ENCODE results near the gene GVQW3. TPM values are rescaled to one million over a fixed set of nuclear protein-coding genes. Genes with fewer than 3 reads are reported as not detected.

Gene GVQW3
- total RNA-seq, 2 donors from 2014 or later: 6.6 to 13.5 TPM

- Mint-ChIP-seq H3K36me3 (ENCODE audit: low read depth) (no peaks in the 10 kb centered on the region), H3K4me3 (no peak overlapping the region), H3K9me3 (no peaks in the 10 kb centered on the region), H3K27ac (no peak overlapping the region), H3K27me3 (ENCODE audit: insufficient read depth) (peaks cover 55% of the 10 kb centered on the region), H3K4me1 (peaks cover 15% of the 10 kb centered on the region)
- 92 to 93% methylated on average over 2 of the region's 2 CpGs for WGBS, 2 experiments (ENCODE audit: insufficient coverage in 1 of 2, insufficient read length in 1 of 2)
- no peak for TF ChIP-seq CTCF (conservative IDR thresholded peaks at IDR 0.05)
- peaks cover 3% of the 10 kb centered on the region for H3K4me1 ChIP-seq (ENCODE audit: control insufficient read depth, insufficient read depth, low read length)
- H3K27me3 ChIP-seq (ENCODE audit: control insufficient read depth, insufficient read depth, low read length, poor library complexity, severe bottlenecking): peaks cover 7% of the 10 kb centered on the region
- no peaks in the 10 kb centered on the region for H3K36me3 ChIP-seq (ENCODE audit: control insufficient read depth, insufficient read depth, low read length)
- no peaks in the 10 kb centered on the region for H3K9me3 ChIP-seq (ENCODE audit: control insufficient read depth, low read length)
- DNase-seq: peak; percentile 21
- no peak overlapping the region for H3K4me3 ChIP-seq (ENCODE audit: low read length)
- no peak overlapping the region for H3K9ac ChIP-seq (ENCODE audit: extremely low read depth, low read length, poor library complexity, severe bottlenecking)
- no peak overlapping the region for H3K27ac ChIP-seq (ENCODE audit: low read depth, low read length)
These were observed 43.8 kb downstream of the GVQW3 start for GRCh38 chr11:76424891-76425290.

GRCh38 chr11:76426660-76427059 is 45.5 kb downstream of the GVQW3 start:
- Histone ChIP-seq H3K9me3 (ENCODE audit: control insufficient read depth, low read length) (no peaks in the 10 kb centered on the region), H3K9ac (ENCODE audit: extremely low read depth, low read length, poor library complexity, severe bottlenecking) (no peak overlapping the region), H3K36me3 (ENCODE audit: control insufficient read depth, insufficient read depth, low read length) (no peaks in the 10 kb centered on the region), H3K27ac (ENCODE audit: low read depth, low read length) (no peak overlapping the region), H3K4me3 (ENCODE audit: low read length) (no peak overlapping the region), H3K27me3 (ENCODE audit: control insufficient read depth, insufficient read depth, low read length, poor library complexity, severe bottlenecking) (peaks cover 7% of the 10 kb centered on the region), H3K4me1 (ENCODE audit: control insufficient read depth, insufficient read depth, low read length) (peaks cover 3% of the 10 kb centered on the region)
- peaks cover 66% of the 10 kb centered on the region for H3K27me3 Mint-ChIP-seq (ENCODE audit: insufficient read depth)
- no peak for TF ChIP-seq CTCF (conservative IDR thresholded peaks at IDR 0.05)
- no peak for DNase-seq
- no peaks in the 10 kb centered on the region for H3K9me3 Mint-ChIP-seq
- no peaks in the 10 kb centered on the region for H3K36me3 Mint-ChIP-seq (ENCODE audit: low read depth)
- H3K4me3 Mint-ChIP-seq: no peak overlapping the region
- H3K4me1 Mint-ChIP-seq: peaks cover 15% of the 10 kb centered on the region
- H3K27ac Mint-ChIP-seq: no peak overlapping the region

- Histone ChIP-seq H3K4me1 (ENCODE audit: control insufficient read depth, insufficient read depth, low read length) (no peaks in the 10 kb centered on the region), H3K27ac (ENCODE audit: low read depth, low read length) (no peak overlapping the region), H3K9ac (ENCODE audit: extremely low read depth, low read length, poor library complexity, severe bottlenecking) (no peak overlapping the region), H3K9me3 (ENCODE audit: control insufficient read depth, low read length) (no peaks in the 10 kb centered on the region), H3K36me3 (ENCODE audit: control insufficient read depth, insufficient read depth, low read length) (no peaks in the 10 kb centered on the region), H3K4me3 (ENCODE audit: low read length) (no peak overlapping the region), H3K27me3 (ENCODE audit: control insufficient read depth, insufficient read depth, low read length, poor library complexity, severe bottlenecking) (no peaks in the 10 kb centered on the region)
- no peak for TF ChIP-seq CTCF (conservative IDR thresholded peaks at IDR 0.05)
- peaks cover 14% of the 10 kb centered on the region for H3K27me3 Mint-ChIP-seq (ENCODE audit: insufficient read depth)
- no peaks in the 10 kb centered on the region for H3K36me3 Mint-ChIP-seq (ENCODE audit: low read depth)
- no peak for DNase-seq
- no peaks in the 10 kb centered on the region for H3K4me1 Mint-ChIP-seq
- no peak overlapping the region for H3K4me3 Mint-ChIP-seq
- WGBS, 2 experiments (ENCODE audit: insufficient coverage in 1 of 2, insufficient read length in 1 of 2): 100% methylated on average over 1 of the region's 1 CpG; no CpG with 5 or more reads in 1 of the 2 experiments
- no peak overlapping the region for H3K27ac Mint-ChIP-seq
- no peaks in the 10 kb centered on the region for H3K9me3 Mint-ChIP-seq
These were observed 54.9 kb downstream of the GVQW3 start for GRCh38 chr11:76436020-76436419.
